Stimulated activated naive CD8-positive, alpha-beta T cell treated with anti-CD3 and anti-CD28 coated beads, Interleukin-15, amount 100 ng/mL, for 72 hours (primary cell): Measurements from ENCODE around the gene OR2V2.

Experiments used
- ATAC-seq: fragments of 150-1000 bp; cut with Tn5 transposase; 2 replicates; pipeline ENCODE4 v1.10.0; 2021; ENCODE audit warnings: mild to moderate bottlenecking, moderate library complexity
- DNase-seq, 2 donors: peaks; one replicate each; pipeline ENCODE4 v3.0.0; 2021 to 2022
- H3K27ac Mint-ChIP-seq, 2 donors: one replicate each; pipeline ENCODE4 v1.8.0; 2022; ENCODE audit warnings: mild to moderate bottlenecking in 2 of 2, mixed read lengths in 2 of 2, moderate library complexity in 2 of 2
- H3K27me3 Mint-ChIP-seq: one replicate; pipeline ENCODE4 v1.8.0; 2022; ENCODE audit warnings: mixed read lengths
- H3K4me1 Mint-ChIP-seq: one replicate; pipeline ENCODE4 v1.8.0; 2022; ENCODE audit warnings: mild to moderate bottlenecking, mixed read lengths
- H3K4me3 Mint-ChIP-seq, 2 donors: one replicate each; pipeline ENCODE4 v1.8.0; 2022; ENCODE audit warnings: mild to moderate bottlenecking in 2 of 2, mixed read lengths in 2 of 2, moderate library complexity in 1 of 2
- H3K9me3 Mint-ChIP-seq, 2 donors: one replicate each; pipeline ENCODE4 v1.8.0; 2022; ENCODE audit warnings: mixed read lengths in 2 of 2

Gene OR2V2

GRCh38 chr5:181195249-181195761, 47.9 kb downstream of the OR2V2 start:
- Mint-ChIP-seq H3K27me3 (peaks cover 5% of the 10 kb centered on the region), H3K4me3 (no peak overlapping the region), H3K9me3 (no peaks in the 10 kb centered on the region), H3K27ac (peak overlapping the region in 1 of 2 donors; percentile 69), H3K4me1 (peaks cover 32% of the 10 kb centered on the region)
- no peak for ATAC-seq
- DNase-seq, result no peak

- Mint-ChIP-seq H3K4me3 (no peak overlapping the region), H3K4me1 (peaks cover 15% of the 10 kb centered on the region), H3K27me3 (peaks cover 21% of the 10 kb centered on the region), H3K9me3 (no peaks in the 10 kb centered on the region), H3K27ac (peak overlapping the region; percentile 10 to 50)
- DNase-seq (no peak), ATAC-seq (no peak)
Observed at GRCh38 chr5:181197326-181197951, 50.1 kb downstream of the OR2V2 start.

GRCh38 chr5:181198106-181198685, 50.8 kb downstream of the OR2V2 start:
- ATAC-seq (peak; percentile 28), DNase-seq (no peak)
- H3K4me1 Mint-ChIP-seq, result peaks cover 8% of the 10 kb centered on the region
- no peak overlapping the region for H3K4me3 Mint-ChIP-seq
- no peak overlapping the region for H3K27ac Mint-ChIP-seq
- H3K27me3 Mint-ChIP-seq, result peaks cover 24% of the 10 kb centered on the region
- H3K9me3 Mint-ChIP-seq, result no peaks in the 10 kb centered on the region

GRCh38 chr5:181198905-181199519, 51.6 kb downstream of the OR2V2 start:
- no peaks in the 10 kb centered on the region for H3K9me3 Mint-ChIP-seq
- no peak overlapping the region for H3K27ac Mint-ChIP-seq
- ATAC-seq, result no peak
- no peak overlapping the region for H3K4me3 Mint-ChIP-seq
- H3K27me3 Mint-ChIP-seq, result peaks cover 32% of the 10 kb centered on the region
- peaks cover 6% of the 10 kb centered on the region for H3K4me1 Mint-ChIP-seq
- no peak for DNase-seq

GRCh38 chr5:181199881-181200638, 52.7 kb downstream of the OR2V2 start:
- Mint-ChIP-seq H3K27ac (no peak overlapping the region), H3K4me3 (no peak overlapping the region), H3K27me3 (peaks cover 36% of the 10 kb centered on the region), H3K9me3 (no peaks in the 10 kb centered on the region), H3K4me1 (peaks cover 11% of the 10 kb centered on the region)
- no peak for ATAC-seq
- DNase-seq, result no peak

- H3K4me1 Mint-ChIP-seq, result peaks cover 18% of the 10 kb centered on the region
- H3K4me3 Mint-ChIP-seq, result no peak overlapping the region
- H3K27me3 Mint-ChIP-seq, result peaks cover 42% of the 10 kb centered on the region
- no peaks in the 10 kb centered on the region for H3K9me3 Mint-ChIP-seq
- no peak overlapping the region for H3K27ac Mint-ChIP-seq
- ATAC-seq (no peak), DNase-seq (no peak)
Observed at GRCh38 chr5:181200816-181201215, 53.4 kb downstream of the OR2V2 start.

GRCh38 chr5:181203093-181203711, 55.8 kb downstream of the OR2V2 start:
- no peaks in the 10 kb centered on the region for H3K9me3 Mint-ChIP-seq
- peaks cover 53% of the 10 kb centered on the region for H3K27me3 Mint-ChIP-seq
- peaks cover 42% of the 10 kb centered on the region for H3K4me1 Mint-ChIP-seq
- peak overlapping the region; percentile 88 to 93 for H3K4me3 Mint-ChIP-seq
- DNase-seq (no peak), ATAC-seq (no peak)
- H3K27ac Mint-ChIP-seq, result no peak overlapping the region

GRCh38 chr5:181203777-181204112, 56.4 kb downstream of the OR2V2 start:
- Mint-ChIP-seq H3K4me3 (peak overlapping the region; percentile 88 to 93), H3K27ac (peak overlapping the region; percentile 23 to 31), H3K9me3 (no peaks in the 10 kb centered on the region), H3K4me1 (peaks cover 45% of the 10 kb centered on the region), H3K27me3 (peaks cover 53% of the 10 kb centered on the region)
- peak; percentile 9 for ATAC-seq
- no peak for DNase-seq

GRCh38 chr5:181204113-181204825, 56.9 kb downstream of the OR2V2 start:
- Mint-ChIP-seq H3K27me3 (peaks cover 53% of the 10 kb centered on the region), H3K4me3 (peak overlapping the region; percentile 88 to 93), H3K27ac (peak overlapping the region; percentile 23 to 31), H3K4me1 (peaks cover 45% of the 10 kb centered on the region), H3K9me3 (no peaks in the 10 kb centered on the region)
- peak; percentile 11 for ATAC-seq
- no peak for DNase-seq

- H3K4me1 Mint-ChIP-seq, result peaks cover 45% of the 10 kb centered on the region
- H3K27ac Mint-ChIP-seq, result peak within 1 kb of the TSS; percentile 47 to 100
- DNase-seq (peak in 1 of 2 donors; percentile 40), ATAC-seq (peak; percentile 8)
- peaks cover 50% of the 10 kb centered on the region for H3K27me3 Mint-ChIP-seq
- peak within 1 kb of the TSS; percentile 88 to 93 for H3K4me3 Mint-ChIP-seq
- H3K9me3 Mint-ChIP-seq, result no peaks in the 10 kb centered on the region
Observed at GRCh38 chr5:181204826-181205760, 57.7 kb downstream of the OR2V2 start, which contains the start of gene TRIM7. Gene TRIM7 (minus strand): TSS chr5:181205196. CDS start chr5:181205110, 86 bp downstream.

GRCh38 chr5:181205761-181206649, 58.6 kb downstream of the OR2V2 start:
- Mint-ChIP-seq H3K9me3 (no peaks in the 10 kb centered on the region), H3K4me1 (peaks cover 46% of the 10 kb centered on the region), H3K27ac (peak overlapping the region; percentile 93 to 100), H3K4me3 (peak overlapping the region; percentile 82 to 85), H3K27me3 (peaks cover 42% of the 10 kb centered on the region)
- DNase-seq (no peak), ATAC-seq (no peak)

- peak overlapping the region; percentile 93 to 100 for H3K27ac Mint-ChIP-seq
- peak overlapping the region; percentile 82 to 85 for H3K4me3 Mint-ChIP-seq
- no peaks in the 10 kb centered on the region for H3K9me3 Mint-ChIP-seq
- DNase-seq (peak; percentile 81 to 86), ATAC-seq (peak; percentile 72)
- H3K27me3 Mint-ChIP-seq, result peaks cover 32% of the 10 kb centered on the region
- H3K4me1 Mint-ChIP-seq, result peaks cover 50% of the 10 kb centered on the region
Observed at GRCh38 chr5:181207214-181207959, 60.0 kb downstream of the OR2V2 start.

- no peak for ATAC-seq
- no peak for DNase-seq
- Mint-ChIP-seq H3K4me1 (peaks cover 50% of the 10 kb centered on the region), H3K9me3 (no peaks in the 10 kb centered on the region), H3K27ac (peak overlapping the region in 1 of 2 donors; percentile 100), H3K4me3 (peak overlapping the region; percentile 82 to 85), H3K27me3 (peaks cover 32% of the 10 kb centered on the region)
Observed at GRCh38 chr5:181207960-181208253, 60.5 kb downstream of the OR2V2 start.
